Liver (tissue), 9 donors: ENCODE measurements around the gene ICOSLG. TPM values are rescaled to one million over a fixed set of nuclear protein-coding genes. Genes with fewer than 3 reads are reported as not detected.
"Not testable (repeated sequence)": the region's sequence is repeated elsewhere in the genome, so short reads cannot be mapped to it uniquely, and the experiment has no call there.

Experiments used
- DNase-seq: peaks from one replicate; pipeline ENCODE4 v3.0.0-alpha.2; 2017; ENCODE audit warnings: low spot score
- H3K27ac ChIP-seq, 2 donors: one replicate each; pipeline ENCODE4 v1.7.0; 2013; ENCODE audit warnings: inconsistent platforms in 2 of 2, low read length in 2 of 2, control low read depth in 1 of 2, low read depth in 1 of 2, mild to moderate bottlenecking in 1 of 2
- H3K27me3 ChIP-seq, 4 donors: one replicate each; pipeline versions ENCODE4 v1.6.1 to v1.7.0; 2013; ENCODE audit warnings: low read length in 3 of 4, inconsistent platforms in 1 of 4, mild to moderate bottlenecking in 1 of 4, moderate library complexity in 1 of 4; ENCODE audit not compliant: control insufficient read depth in 4 of 4, insufficient read depth in 4 of 4
- H3K36me3 ChIP-seq, 4 donors: one replicate each; pipeline versions ENCODE4 v1.6.1 to v1.7.0; 2013; ENCODE audit warnings: low read length in 3 of 4, mild to moderate bottlenecking in 3 of 4, low read depth in 1 of 4, moderate library complexity in 1 of 4; ENCODE audit not compliant: control insufficient read depth in 4 of 4, insufficient read depth in 3 of 4
- H3K4me1 ChIP-seq, 4 donors: one replicate each; pipeline versions ENCODE4 v1.6.1 to v1.7.0; 2013; ENCODE audit warnings: low read length in 3 of 4, mild to moderate bottlenecking in 3 of 4, moderate library complexity in 1 of 4; ENCODE audit not compliant: control insufficient read depth in 4 of 4, insufficient read depth in 4 of 4
- H3K4me3 ChIP-seq, 3 donors: one replicate each; pipeline versions ENCODE4 v1.6.1 to v1.7.0; 2013; ENCODE audit warnings: low read length in 3 of 3, control low read depth in 1 of 3, low read depth in 1 of 3, mild to moderate bottlenecking in 1 of 3
- H3K9ac ChIP-seq, 2 donors: one replicate each; pipeline ENCODE4 v1.7.0; 2013; ENCODE audit warnings: low read length in 2 of 2, mild to moderate bottlenecking in 2 of 2, moderate library complexity in 2 of 2, control low read depth in 1 of 2, low read depth in 1 of 2
- H3K9me3 ChIP-seq, 4 donors: one replicate each; pipeline versions ENCODE4 v1.6.1 to v1.7.0; 2013; ENCODE audit warnings: low read length in 3 of 4; ENCODE audit not compliant: control insufficient read depth in 4 of 4
- WGBS: extraction: QIAGEN DNeasy Blood & Tissue Kit; methylation state at CpG from one replicate; pipeline ENCODE4 v1.1.7; 2013; 5-methylcytosine and 5-hydroxymethylcytosine counted together
- polyA plus RNA-seq, 2 donors: library from polyadenylated mRNA; stranded (reverse) in 1 of 2; unstranded in 1 of 2; fragments of 200-250 nt in 1 of 2; fragments of >200 nt in 1 of 2; fragmentation: Nextera tagmentation in 1 of 2; extraction: Ambion mirVana in 1 of 2; gene quantifications; one replicate each; pipeline versions ENCODE4 v1.2.1 to v1.2.3, GENCODE V29; 2013 to 2015
- total RNA-seq, 2 donors: library from RNA; depleted of rRNA; stranded (reverse); fragments of >200 nt; gene quantifications; one replicate each; pipeline ENCODE4 v1.2.3, GENCODE V29; 2014
- donor health status: healthy.
- donor health status: healthy.
- donor health status: healthy.
- donor health status: healthy.
- donor health status: healthy.

The ICOSLG gene
- total and polyA plus RNA-seq, 4 donors, result 0.69 to 1.6 (median 1.1) TPM

DNA sequence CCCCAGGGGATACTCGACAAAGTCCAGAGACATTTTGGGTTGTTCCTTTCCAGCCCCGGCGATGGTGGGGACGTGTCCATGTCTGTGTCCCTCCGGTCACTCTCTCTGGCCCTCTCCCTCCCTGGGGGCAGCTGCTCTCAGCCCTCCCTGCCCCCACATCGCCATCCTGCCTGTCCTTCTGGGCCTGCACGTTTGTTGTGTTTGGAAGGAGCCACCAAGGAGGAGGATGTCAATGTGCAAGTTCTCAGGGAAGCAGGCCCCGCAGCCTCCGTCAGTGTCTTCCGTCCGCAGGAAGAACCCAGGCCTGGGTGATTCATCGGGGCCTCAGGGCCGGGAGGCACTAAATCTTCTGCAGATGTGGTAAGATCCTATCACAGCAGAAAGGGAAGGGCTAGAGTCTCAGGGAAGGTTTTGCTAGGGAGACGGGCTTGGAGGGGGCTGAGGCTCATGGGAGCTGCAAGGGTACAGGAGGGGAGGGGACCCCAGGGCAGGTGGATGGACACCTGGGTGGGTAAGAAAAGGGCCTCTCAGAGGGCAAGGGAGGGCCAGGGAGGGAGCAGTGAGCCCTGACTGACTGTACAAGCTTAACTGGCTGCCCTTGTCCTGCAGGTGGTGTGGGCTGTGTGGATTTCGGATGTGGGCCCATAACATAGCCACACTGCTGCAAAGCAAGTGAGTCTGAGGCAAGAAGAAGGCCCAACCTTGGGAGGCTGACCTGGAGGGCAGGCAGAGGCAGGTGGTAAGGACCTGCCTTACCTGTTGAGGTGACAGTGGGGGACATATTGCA is 32.7 kb downstream of the ICOSLG start:
- not testable (repeated sequence) for H3K9ac ChIP-seq, H3K4me3 ChIP-seq, H3K36me3 ChIP-seq, H3K9me3 ChIP-seq, H3K27me3 ChIP-seq, H3K27ac ChIP-seq, DNase-seq, H3K4me1 ChIP-seq
- 81% methylated on average over 8 of the region's 15 CpGs for whole genome bisulfite sequencing

DNA sequence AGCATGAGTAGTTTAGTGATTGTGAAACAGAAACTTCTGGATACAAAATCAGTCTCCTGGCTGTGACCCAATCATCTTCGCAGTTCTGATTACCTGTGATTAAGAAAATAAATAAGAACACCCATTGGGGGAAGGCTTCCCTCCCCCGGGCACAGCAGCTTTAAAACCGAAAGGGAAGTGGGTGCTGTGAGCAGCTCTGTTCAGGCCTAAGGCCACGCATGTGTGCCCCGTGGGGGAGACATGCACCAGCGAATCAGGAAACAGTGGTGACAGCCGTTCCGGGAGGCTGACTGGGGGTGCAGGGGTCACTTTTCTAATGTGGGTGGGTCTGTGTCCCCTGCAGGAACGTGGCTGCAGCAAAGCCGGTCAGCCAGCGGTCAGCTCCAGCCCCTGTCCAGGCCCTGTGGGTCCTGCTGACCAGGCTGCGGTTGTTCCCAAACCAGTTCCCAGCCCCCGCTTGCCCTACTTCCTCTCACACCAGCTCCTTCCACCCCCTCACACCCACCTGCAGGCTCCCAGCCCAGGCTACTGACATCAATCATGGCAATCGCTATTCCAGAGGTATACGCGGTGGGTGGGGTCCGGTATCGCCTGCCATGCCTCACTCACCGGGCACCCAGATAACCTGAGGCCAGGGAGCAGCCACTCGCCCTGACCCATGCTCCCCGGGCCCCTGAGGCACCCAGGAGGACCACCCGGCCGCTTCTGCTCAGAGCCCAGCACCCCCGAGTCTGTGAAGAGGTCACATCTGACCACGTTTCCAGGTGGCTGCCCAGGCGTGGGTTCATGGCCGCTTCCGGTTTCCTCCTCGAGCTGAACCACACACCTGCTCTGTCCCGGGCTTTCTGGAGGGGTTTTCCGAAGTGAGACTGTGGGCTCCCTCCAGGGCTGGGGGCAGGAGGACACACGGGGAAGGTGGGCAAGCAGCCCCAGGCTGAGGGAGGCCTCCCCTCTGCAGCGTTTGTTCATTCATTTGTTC is 33.8 kb downstream of the ICOSLG start:
- not testable (repeated sequence) for DNase-seq, H3K27ac ChIP-seq, H3K9me3 ChIP-seq, H3K4me1 ChIP-seq, H3K9ac ChIP-seq, H3K4me3 ChIP-seq, H3K27me3 ChIP-seq, H3K36me3 ChIP-seq
- no CpG with 5 or more reads among the region's 33 CpGs for WGBS

DNA sequence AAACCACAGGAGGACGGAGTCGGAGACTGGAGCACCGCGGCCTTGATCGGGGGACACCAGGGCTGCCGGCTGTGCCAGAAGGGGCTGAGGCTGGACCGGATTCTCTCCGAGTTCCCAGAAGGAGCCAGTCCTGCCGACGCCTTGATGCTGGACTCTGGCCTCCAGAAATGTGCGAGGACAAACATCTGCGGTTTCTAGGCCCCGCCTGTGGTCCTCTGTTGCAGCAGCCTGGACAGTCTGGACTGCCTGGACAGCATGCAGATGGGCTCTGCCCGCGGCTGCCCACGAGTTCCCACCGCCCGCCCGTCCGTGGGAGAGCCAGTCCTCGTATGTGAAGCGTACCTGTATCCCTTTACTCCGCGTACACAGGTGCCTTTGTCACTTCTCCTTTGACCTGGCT is 34.6 kb downstream of the ICOSLG start:
- not testable (repeated sequence) for H3K27ac ChIP-seq, H3K9ac ChIP-seq, H3K4me1 ChIP-seq, H3K4me3 ChIP-seq, DNase-seq, H3K27me3 ChIP-seq, H3K9me3 ChIP-seq, H3K36me3 ChIP-seq
- no CpG with 5 or more reads among the region's 24 CpGs for WGBS

DNA sequence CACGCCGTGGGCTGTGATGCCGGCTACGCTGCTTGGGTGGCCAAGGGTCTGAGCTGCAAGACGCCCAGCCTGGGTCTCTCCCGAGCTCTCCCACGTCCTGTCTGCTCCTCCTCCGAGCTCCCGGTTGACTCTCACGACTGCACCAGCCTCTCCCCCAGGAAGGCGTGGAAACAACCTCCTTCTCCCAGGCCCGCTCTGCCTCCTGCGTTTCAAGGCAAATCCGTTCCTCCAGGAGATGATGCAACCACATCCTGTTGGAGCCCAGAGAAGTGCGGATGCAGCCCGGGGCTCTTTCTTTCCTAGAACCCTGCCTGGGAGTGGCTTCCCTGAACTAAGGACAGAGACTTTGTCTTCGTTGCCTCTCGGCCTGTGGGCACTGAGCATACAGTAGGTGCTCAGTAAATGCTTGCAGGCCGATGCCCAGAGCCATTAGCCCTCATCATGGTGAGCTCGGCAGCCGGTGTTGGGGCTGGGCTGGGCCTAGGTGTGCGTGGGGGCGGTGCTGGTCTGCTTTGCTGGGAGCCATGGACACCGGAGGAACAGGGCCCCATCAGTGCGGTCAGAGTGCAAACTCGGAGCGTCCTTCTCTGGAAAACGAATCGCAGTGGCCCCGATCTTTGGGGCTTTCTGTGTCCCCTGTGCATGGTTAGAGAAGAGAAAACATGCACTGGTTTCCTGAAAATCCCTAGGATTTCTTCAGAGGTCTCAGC is 38.0 kb downstream of the ICOSLG start:
- H3K9me3 ChIP-seq, H3K27ac ChIP-seq, DNase-seq, H3K4me1 ChIP-seq, H3K27me3 ChIP-seq, H3K9ac ChIP-seq, H3K4me3 ChIP-seq, H3K36me3 ChIP-seq: not testable (repeated sequence)
- WGBS, result no CpG with 5 or more reads among the region's 30 CpGs

DNA sequence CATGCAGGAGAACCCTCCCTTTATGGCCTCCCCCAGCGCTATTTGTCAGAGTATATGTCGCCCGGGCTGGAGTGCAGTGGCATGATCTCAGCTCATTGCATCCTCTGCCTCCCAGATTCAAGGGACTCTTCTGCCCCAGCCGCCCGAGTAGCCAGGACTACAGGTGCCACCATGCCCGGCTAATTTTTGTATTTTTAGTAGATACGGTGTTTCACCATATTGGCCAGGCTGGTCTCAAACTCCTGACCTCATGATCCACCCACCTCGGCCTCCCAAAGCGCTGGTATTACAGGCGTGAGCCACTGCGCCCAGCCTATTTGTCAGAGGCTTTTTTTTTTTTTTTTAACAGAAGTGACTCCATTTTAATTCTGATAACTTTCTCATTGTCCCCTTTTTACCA is 40.7 kb downstream of the ICOSLG start:
- H3K9me3 ChIP-seq, H3K36me3 ChIP-seq, H3K27me3 ChIP-seq, H3K27ac ChIP-seq, H3K4me3 ChIP-seq, H3K4me1 ChIP-seq, DNase-seq, H3K9ac ChIP-seq: not testable (repeated sequence)
- 94% methylated on average over 11 of the region's 11 CpGs for WGBS
